Epithelial cell of proximal tubule (primary cell): ENCODE data around the gene MAPKAPK5. TPM values are rescaled to one million over a fixed set of nuclear protein-coding genes. Genes with fewer than 3 reads are reported as not detected.

Experiments
- DNase-seq: peaks from one replicate; pipeline ENCODE4 v3.0.0-alpha.2; 2011; ENCODE audit warnings: low read depth
- H3K4me3 ChIP-seq: 2 replicates; pipeline ENCODE4 v1.5.1; 2011; ENCODE audit warnings: low read depth, mild to moderate bottlenecking, low read length
- total RNA-seq: library from RNA; depleted of rRNA; stranded (reverse); fragments of >200 nt; gene quantifications from 2 replicates; pipeline ENCODE4 v1.2.3, GENCODE V29; 2015
- TF ChIP-seq, protein P1 (sequence below): conservative IDR thresholded peaks from 2 replicates; pipeline ENCODE4 v1.5.1; 2012; ENCODE audit warnings: low read depth, mild to moderate bottlenecking, low read length

Gene MAPKAPK5
- total RNA-seq, 1 donor from 2014 or later = 45.0 TPM

DNA sequence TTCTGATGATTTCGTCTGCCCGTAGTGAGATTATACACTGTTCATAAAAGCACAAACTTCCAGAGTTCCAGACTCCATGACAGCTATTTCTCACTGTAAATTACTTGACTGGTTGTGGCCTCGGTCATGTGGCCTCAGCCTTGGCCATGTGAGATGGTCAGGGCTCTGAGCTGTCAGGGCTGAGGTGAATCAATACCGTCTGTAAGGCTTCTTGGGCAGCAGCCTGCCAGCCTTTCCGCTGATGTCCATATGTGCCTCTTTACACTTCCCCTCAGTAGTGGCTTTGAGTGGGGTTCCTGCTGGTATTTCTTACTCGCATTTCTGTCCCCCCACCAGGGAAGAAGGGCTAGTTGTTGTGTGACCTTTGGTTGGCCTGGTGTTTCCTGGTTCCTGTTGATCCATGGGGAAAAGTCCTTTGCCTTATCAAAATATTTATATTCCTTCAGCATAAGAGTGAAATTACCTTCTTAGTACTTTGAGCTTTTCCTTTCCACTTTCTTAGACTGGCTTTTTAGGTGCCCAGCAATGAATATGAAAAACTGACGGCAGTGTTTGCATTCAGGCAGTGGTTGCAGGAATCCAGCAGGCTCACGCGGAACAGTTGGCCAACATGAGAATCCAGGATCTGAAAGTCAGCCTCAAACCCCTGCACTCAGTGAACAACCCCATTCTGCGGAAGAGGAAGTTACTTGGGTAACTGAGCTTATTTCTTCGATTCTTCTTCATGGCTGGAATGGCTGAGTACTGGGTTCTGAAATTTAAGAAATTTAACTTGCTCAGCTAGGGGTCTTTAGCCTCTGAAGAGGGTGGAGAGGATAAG, 46.1 kb downstream of the MAPKAPK5 start:
- no peak overlapping the region for H3K4me3 ChIP-seq
- TF ChIP-seq, protein P1, sequence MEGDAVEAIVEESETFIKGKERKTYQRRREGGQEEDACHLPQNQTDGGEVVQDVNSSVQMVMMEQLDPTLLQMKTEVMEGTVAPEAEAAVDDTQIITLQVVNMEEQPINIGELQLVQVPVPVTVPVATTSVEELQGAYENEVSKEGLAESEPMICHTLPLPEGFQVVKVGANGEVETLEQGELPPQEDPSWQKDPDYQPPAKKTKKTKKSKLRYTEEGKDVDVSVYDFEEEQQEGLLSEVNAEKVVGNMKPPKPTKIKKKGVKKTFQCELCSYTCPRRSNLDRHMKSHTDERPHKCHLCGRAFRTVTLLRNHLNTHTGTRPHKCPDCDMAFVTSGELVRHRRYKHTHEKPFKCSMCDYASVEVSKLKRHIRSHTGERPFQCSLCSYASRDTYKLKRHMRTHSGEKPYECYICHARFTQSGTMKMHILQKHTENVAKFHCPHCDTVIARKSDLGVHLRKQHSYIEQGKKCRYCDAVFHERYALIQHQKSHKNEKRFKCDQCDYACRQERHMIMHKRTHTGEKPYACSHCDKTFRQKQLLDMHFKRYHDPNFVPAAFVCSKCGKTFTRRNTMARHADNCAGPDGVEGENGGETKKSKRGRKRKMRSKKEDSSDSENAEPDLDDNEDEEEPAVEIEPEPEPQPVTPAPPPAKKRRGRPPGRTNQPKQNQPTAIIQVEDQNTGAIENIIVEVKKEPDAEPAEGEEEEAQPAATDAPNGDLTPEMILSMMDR = no peak
- DNase-seq = no peak

DNA sequence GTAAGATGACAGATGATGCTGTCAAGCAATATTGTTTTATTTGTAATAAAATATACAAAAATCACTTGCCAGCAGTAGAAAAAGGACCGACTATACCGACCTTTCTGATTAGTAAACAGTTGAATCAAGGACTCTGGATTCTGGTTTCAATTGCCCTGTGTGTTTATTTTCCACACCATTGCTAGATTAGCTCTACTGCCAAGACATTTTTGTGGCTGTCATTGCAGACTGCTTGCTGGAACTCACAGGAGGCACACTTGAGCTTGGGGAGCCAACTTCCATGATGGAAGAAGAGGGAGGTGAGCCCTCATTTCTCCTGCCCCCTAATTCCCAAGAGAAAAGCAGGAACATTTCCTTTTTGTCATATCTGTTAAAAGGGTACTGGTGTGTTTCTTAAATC, 51.3 kb downstream of the MAPKAPK5 start:
- TF ChIP-seq, protein P1 = no peak
- DNase-seq = no peak
- no peak overlapping the region for H3K4me3 ChIP-seq

DNA sequence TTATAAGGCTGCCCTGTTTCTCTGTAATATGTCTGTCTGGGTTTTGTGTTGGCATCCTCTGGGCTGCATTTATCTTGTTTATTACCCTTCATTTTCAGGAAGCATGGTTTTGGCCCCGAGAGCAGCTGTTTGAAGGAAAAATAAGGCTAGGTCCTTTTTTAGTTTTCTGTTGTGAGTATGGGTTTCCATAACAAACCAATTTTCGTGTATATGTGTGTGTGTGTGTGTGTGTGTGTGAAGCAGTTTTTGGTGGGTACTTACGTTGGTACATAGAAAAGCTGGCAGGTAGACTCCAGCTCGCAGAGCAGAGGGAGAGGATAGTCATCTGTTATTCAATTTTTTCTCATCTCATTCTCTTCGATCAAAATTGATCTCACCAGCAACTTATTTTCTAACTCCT, 52.5 kb downstream of the MAPKAPK5 start:
- H3K4me3 ChIP-seq = no peak overlapping the region
- TF ChIP-seq, protein P1 = no peak
- DNase-seq = no peak

DNA sequence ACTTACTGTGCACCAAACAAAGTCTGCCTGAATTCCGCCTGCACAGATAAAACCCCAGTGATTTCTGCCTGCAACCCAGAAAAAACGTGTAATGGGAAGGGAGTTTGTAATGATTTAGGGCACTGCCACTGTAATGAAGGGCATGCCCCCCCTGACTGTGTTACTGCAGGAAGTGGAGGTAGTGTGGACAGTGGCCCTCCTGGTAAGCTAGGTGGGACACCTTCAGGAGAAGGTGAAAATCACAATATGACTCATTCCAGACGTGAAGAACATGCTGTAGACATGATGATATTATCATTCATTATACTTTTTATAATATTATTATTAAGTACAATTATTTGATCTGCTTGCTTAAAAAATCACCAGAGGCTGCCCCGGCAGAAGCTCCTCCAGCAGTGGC, 59.2 kb downstream of the MAPKAPK5 start:
- TF ChIP-seq, protein P1 = no peak
- no peak for DNase-seq
- H3K4me3 ChIP-seq = no peak overlapping the region

DNA sequence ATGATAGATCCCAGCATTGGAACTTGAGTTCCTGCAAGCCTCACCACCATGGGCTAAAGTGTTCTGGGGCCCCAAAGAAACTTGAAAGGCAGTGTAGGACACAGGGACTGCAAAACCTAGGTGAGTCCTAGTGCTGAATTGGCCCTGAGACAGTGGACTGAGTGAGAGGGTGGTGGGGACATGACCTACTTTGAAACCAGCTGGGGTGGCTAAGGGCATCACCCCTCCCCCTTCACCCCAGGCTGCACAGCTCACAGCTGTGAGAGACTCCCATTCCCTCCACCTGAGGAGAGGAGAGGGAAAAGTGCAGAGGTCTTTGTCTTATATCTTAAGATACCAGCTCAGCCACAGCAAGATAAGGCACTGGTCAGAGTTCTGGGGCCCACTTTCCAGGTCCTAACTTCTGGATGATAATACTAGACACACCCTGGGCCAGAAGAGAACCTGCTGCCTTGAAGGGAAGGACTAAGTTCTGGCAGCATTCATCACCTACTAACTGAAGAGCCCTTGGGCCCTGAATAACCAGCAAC, 62.5 kb downstream of the MAPKAPK5 start:
- H3K4me3 ChIP-seq = no peak overlapping the region

DNA sequence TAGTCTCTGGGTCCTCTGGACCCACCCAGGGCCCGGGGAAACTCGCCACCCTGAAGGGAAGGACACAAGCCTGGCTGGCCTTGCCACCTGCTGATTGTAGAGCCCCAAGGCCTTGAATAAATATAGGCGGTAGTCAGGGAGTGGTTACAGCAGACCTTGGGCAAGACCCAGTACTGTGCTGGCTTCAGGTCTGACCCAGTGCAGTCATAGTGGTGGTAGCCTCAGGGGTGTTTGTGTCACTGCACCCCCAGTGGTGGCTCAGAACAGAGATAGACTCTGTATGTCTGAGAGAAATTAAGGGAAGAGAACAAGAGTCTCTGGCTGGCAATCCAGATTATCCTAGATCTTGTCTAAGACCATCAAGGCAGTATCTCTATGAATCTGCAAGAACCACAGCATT, 63.5 kb downstream of the MAPKAPK5 start:
- TF ChIP-seq, protein P1 = no peak
- H3K4me3 ChIP-seq = no peak overlapping the region
- DNase-seq = no peak

More for the DNA sequence above, 62.5 kb downstream of the MAPKAPK5 start:
- TF ChIP-seq, protein P1 = no peak
- no peak for DNase-seq

DNA sequence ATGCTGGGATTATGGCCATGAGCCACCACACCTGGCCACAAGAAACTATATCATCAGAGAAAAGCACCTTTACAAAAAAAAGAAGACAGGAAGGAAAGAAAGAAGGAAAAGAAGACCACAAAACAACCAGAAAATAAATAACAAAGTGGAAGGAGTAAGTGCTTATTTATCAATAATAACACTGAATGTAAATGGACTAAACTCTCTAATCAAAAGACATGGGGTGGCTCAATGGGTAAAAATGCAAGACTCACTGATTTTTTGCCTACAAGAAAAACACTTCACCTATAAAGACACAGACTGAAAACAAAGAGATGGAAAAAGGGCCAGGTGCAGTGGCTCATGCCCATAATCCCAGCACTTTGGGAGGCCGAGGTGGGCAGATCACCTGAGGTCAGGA, 65.7 kb downstream of the MAPKAPK5 start:
- TF ChIP-seq, protein P1 = no peak
- H3K4me3 ChIP-seq = no peak overlapping the region
- no peak for DNase-seq
